Frontal cortex (tissue), 4 donors: ENCODE measurements around the gene ZNF579. TPM values are rescaled to one million over a fixed set of nuclear protein-coding genes. Genes with fewer than 3 reads are reported as not detected.
"Not testable (repeated sequence)": the region's sequence is repeated elsewhere in the genome, so short reads cannot be mapped to it uniquely, and the experiment has no call there.

Experiments
- DNase-seq, 2 donors: peaks; one replicate each; pipeline ENCODE4 v3.0.0; 2012; ENCODE audit warnings: low spot score in 2 of 2
- FAIRE-seq: peaks from 2 replicates; lab custom pipeline; 2012; peaks lifted over from hg19 to GRCh38; lab: Jason Lieb, UNC
- total RNA-seq: library from RNA; depleted of rRNA; stranded (reverse); fragments of >200 nt; gene quantifications from one replicate; pipeline ENCODE4 v1.2.3, GENCODE V29; 2014
- donor health status: control.
- donor health status: control.
- donor health status: control.

Gene ZNF579
- total RNA-seq, 1 donor from 2014 or later, result 3.7 TPM

GRCh38 chr19:55578761-55579747 is 1.6 kb downstream of the ZNF579 start:
- FAIRE-seq (no peak), DNase-seq (no peak)

- no peak for DNase-seq
- no peak for FAIRE-seq
These were observed 2.5 kb downstream of the ZNF579 start for GRCh38 chr19:55578031-55578760.

- DNase-seq (no peak), FAIRE-seq (no peak)
These were observed 3.9 kb downstream of the ZNF579 start for GRCh38 chr19:55576746-55577145.

- not testable (repeated sequence) for DNase-seq, FAIRE-seq
These were observed 6.7 kb downstream of the ZNF579 start for GRCh38 chr19:55573929-55574328.

DNA sequence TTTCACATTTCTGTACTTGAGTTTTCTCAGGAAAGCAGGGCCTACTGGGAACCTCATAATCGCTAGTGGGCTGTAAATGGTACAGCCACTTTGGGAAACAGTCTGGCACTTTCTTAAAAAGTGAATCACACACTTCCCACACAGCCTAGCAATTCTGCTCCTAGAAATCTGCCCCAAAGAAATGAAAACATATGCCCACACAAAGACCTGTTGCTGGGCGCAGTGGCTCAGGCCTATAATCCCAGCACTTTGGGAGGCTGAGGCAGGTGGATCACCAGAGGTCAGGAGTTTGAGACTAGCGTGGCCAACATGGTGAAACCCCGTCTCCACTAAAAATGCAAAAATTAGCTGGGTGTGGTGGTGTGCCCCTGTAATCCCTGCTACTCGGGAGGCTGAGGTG is 11.2 kb downstream of the ZNF579 start:
- DNase-seq, FAIRE-seq: not testable (repeated sequence)

- DNase-seq, result no peak
- FAIRE-seq, result no peak
These were observed 12.8 kb downstream of the ZNF579 start for GRCh38 chr19:55567708-55568328.

- no peak for FAIRE-seq
These were observed 13.8 kb downstream of the ZNF579 start for GRCh38 chr19:55566823-55567222.

GRCh38 chr19:55563261-55563690 is 17.4 kb downstream of the ZNF579 start:
- DNase-seq (no peak), FAIRE-seq (no peak)

More at GRCh38 chr19:55566823-55567222, 13.8 kb downstream of the ZNF579 start:
- no peak for DNase-seq

DNA sequence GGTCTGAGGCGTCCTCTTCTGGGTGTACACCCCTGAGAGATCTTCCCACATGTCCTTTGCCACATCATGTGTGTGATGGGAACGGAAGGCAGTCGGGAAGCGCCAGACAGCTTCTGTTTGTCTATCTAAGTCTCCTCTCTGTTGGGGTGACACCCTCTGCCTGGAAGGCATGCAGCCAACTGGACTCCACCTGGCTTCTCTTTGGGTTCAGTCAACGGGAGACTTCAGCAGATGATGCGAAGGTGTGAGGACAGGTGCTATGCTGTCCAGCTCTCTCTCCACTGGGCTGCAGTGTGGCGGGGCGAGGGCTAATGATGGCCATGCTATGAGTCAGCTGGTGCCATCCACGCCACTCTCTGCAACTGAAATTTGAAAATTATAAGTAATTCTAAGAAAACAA is 21.0 kb downstream of the ZNF579 start:
- DNase-seq (no peak), FAIRE-seq (no peak)

DNA sequence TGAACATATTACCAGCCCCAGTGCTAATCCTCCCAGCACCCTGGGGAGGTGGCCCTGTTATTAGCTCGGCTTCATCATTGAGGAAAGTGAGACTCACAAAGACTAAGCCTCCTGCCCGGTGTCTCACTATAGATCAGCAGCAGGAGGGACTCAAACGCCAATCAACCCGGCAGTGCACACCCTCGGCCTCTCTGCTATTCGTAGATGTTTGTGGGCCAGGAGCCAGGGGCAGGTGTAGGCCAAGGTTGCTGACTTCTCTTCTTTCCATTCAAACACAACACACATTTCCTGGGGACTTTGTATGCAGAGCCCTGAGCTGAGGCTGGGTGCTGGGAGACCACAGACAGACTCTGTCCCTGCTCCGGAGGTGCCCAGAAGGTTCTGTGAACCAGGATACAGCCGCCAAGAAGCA is 25.9 kb downstream of the ZNF579 start:
- no peak for FAIRE-seq
- DNase-seq, result no peak

DNA sequence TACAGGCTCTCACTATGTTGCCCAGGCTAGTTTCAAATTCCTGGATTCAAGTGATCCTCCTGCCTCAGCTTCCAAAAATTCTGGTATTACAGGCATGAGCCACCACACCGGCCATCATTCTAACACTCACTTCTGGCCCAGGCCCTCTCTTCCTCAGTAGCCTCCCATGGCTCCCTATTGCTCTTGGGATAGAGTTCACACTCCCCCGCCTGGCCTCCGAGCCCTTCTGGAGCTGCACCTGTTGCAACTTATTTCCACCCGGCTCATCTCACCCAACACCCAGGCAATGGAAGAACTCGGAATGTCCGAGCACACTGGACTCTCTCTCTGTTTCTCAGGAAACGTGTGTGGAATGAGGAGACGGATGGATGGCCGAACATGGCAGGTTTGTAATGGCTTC is 26.3 kb downstream of the ZNF579 start:
- DNase-seq (no peak), FAIRE-seq (no peak)

DNA sequence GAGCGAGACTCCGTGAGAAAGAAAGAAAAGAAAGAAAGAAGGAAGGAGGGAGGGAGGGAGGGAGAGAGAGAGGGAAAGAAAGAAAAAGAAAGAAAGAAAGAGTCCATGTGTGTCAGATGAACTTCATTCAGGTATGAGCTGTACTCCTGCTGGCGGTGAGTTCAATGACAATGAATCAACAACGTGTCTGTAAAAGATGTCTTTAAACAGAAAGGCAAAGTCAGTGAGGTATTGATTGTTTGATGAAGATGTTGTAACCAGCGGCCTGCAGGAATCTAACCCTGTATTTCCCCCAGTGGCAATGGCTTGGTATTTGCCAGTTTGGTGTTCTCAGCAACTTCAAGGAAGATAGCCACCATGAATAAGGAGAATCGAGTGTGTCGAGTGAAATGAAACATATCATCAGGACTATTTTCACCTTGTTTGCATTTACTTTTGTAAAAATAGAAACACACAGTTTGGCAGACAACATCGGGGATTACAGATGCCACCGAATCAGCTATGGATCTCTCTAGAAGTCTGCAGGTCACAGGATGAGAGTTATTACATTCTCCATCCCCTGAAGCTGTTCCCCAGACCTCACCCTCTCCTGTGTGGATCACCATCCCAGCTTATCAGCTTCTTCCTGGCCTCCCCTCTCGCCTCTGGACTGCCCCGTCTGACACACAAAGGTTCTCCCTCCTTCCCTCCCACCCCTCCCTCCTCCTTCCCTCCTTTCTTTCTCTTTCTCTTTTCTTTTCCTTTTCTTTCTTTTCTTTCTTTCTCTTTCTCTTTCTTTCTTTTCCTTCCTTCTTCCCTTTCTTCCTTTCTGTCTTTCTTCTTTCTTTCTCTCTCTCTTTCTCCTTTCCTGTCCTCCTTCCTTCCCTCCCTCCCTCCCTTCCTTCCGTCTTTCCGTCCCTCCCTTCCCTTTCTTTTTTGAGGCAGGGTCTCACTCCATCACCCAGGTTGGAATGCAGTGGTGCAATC is 27.1 kb downstream of the ZNF579 start:
- no peak for DNase-seq

DNA sequence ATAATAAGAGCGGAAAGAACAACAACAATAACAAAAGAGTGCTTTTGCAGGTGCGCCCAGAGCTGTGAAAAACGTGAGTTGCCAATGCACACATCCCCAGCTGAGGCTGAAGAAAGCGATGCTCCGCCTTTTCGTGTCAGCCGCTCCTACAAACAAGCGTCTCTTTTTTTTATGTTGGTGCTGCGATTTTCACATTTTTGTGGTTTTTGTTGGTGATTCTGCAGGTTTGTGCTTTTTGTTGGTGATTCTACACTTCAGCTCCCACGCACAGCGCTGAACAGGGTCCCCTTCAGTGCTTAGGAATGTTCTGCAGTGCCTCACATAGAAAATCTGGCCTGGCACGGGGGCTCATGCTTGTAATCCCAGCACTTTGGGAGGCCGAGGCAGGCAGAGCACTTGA is 28.0 kb downstream of the ZNF579 start:
- DNase-seq, result no peak
- FAIRE-seq, result no peak

More for the DNA sequence above, 27.1 kb downstream of the ZNF579 start:
- FAIRE-seq, result no peak

GRCh38 chr19:55552206-55552605 is 28.4 kb downstream of the ZNF579 start:
- no peak for DNase-seq
- FAIRE-seq, result no peak

- FAIRE-seq (no peak), DNase-seq (no peak)
These were observed 30.4 kb downstream of the ZNF579 start for GRCh38 chr19:55550321-55550650.

DNA sequence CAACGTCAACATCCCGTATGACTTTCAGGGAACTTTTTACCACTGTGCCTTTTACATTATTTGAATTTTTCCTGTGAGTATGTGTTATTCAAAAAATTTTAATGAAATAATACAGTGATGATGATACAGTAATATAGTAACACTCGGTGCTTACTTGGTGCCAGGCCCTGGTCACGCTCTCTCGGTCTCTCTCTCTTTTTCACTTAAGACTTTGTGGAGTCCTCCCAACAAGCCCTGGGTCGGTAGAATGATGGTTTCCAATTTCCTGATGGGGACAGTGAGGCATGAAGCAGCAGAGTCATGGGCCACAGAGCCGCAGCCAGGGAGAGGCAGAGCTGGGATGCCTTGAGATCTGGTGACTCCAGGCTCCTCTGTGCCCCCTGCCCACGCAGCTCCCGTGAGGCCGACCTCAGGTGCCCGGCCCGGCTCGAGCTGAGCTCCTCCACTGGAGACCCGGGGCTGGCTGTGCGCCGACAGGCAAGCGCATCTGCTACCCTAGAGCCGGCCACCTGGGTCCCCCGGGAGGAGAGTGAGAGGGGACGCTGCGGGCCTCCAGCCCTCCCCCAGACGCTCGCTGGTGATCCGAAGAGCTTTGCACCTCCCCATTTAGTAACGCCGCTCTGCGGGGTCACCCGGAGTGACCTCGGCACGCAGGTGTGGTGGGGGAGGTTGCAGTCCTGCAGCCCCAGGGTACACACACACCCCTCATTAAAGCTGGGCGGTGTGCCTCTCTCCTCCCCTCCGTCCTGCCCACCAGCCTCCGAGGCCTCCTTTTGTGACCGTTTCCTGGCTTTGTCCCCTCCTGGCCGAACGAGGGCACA is 30.9 kb downstream of the ZNF579 start:
- DNase-seq (no peak), FAIRE-seq (no peak)

GRCh38 chr19:55546822-55547614 is 33.6 kb downstream of the ZNF579 start:
- FAIRE-seq (no peak), DNase-seq (no peak)

- FAIRE-seq (no peak), DNase-seq (no peak)
These were observed 34.6 kb downstream of the ZNF579 start for GRCh38 chr19:55546011-55546410.
